ENCODE results near the gene CZIB.
A peak's percentile ranks its signal among the peaks of the same experiment; 100 is the strongest.

The CZIB gene

GRCh38 chr1:53237638-53238037, 17.2 kb upstream of the CZIB start:
- Histone ChIP-seq H3K4me1 (ENCODE audit: control insufficient read depth, low read depth, low read length) (no peaks in the 10 kb centered on the region), H3K79me2 (ENCODE audit: control insufficient read depth, insufficient read depth, low read length) (peaks cover 16% of the 10 kb centered on the region), H3K36me3 (ENCODE audit: control insufficient read depth, insufficient read depth, low read length) (peaks cover 2% of the 10 kb centered on the region), H3K27ac (ENCODE audit: low read depth, low read length) (no peak overlapping the region), H3K27me3 (ENCODE audit: insufficient read depth, low read length, poor library complexity) (no peaks in the 10 kb centered on the region), H2AK5ac (ENCODE audit: low read length) (no peak overlapping the region), H3K79me1 (ENCODE audit: low read length) (peaks cover 15% of the 10 kb centered on the region), H3K4me3 (ENCODE audit: low read length) (peak overlapping the region; percentile 94), H3K9ac (ENCODE audit: low read length) (peak overlapping the region; percentile 91), H2BK5ac (ENCODE audit: low read length) (no peak overlapping the region), H2BK15ac (replicated peaks; ENCODE audit: low read depth) (no peak overlapping the region), H3K4me2 (ENCODE audit: low read length) (peak overlapping the region; percentile 72), H4K8ac (ENCODE audit: low read depth, low read length) (no peak overlapping the region), H3K23ac (ENCODE audit: low read length) (no peak overlapping the region), H3K18ac (ENCODE audit: low read length) (no peak overlapping the region), H3K4ac (ENCODE audit: low read depth, low read length) (no peak overlapping the region), H3K56ac (ENCODE audit: low read length) (peak overlapping the region; percentile 96), H2BK120ac (ENCODE audit: low read depth, low read length) (no peak overlapping the region), H4K5ac (ENCODE audit: low read length) (no peak overlapping the region)
- WGBS (ENCODE audit: extremely low coverage, insufficient coverage, low lambda C conversion rate): no CpG with 5 or more reads among the region's 8 CpGs
- DNase-seq: peak; percentile 30

DNA sequence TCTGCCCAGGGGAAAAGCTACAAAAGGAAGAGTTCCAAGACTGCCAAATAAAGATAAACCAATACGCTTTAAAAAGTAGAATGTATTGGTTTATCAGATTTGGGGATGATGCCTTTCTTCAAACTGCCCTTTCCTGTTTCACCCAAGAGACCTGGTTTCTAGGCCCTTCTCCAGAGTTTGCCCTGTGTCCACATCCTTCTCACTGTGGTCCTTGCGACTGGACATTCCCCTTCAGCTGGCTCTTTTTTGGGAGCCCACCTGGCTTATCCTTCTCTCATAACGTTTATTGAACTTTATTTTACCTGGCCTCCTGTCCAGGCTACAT, 490 bp upstream of the CZIB start:
- no peak overlapping the region for H2AK5ac ChIP-seq (ENCODE audit: low read length)
- peaks cover 4% of the 10 kb centered on the region for H3K4me1 ChIP-seq (ENCODE audit: control insufficient read depth, low read depth, low read length)
- H3K56ac ChIP-seq (ENCODE audit: low read length): peak overlapping the region; percentile 98
- H3K23ac ChIP-seq (ENCODE audit: low read length): no peak overlapping the region
- no peak overlapping the region for H3K27ac ChIP-seq (ENCODE audit: low read depth, low read length)
- H3K4ac ChIP-seq (ENCODE audit: low read depth, low read length): no peak overlapping the region
- H3K36me3 ChIP-seq (ENCODE audit: control insufficient read depth, insufficient read depth, low read length): peaks cover 3% of the 10 kb centered on the region
- H2BK5ac ChIP-seq (ENCODE audit: low read length): no peak overlapping the region
- H3K4me3 ChIP-seq (ENCODE audit: low read length): peak overlapping the region; percentile 30
- no peak overlapping the region for H4K5ac ChIP-seq (ENCODE audit: low read length)
- peaks cover 2% of the 10 kb centered on the region for H3K79me1 ChIP-seq (ENCODE audit: low read length)
- H2BK120ac ChIP-seq (ENCODE audit: low read depth, low read length): no peak overlapping the region
- H3K18ac ChIP-seq (ENCODE audit: low read length): no peak overlapping the region
- H3K79me2 ChIP-seq (ENCODE audit: control insufficient read depth, insufficient read depth, low read length): no peaks in the 10 kb centered on the region
- no peak for DNase-seq
- H3K9ac ChIP-seq (ENCODE audit: low read length): peak overlapping the region; percentile 92
- no CpG with 5 or more reads among the region's 3 CpGs for WGBS (ENCODE audit: extremely low coverage, insufficient coverage, low lambda C conversion rate)
- no peak overlapping the region for H2BK15ac ChIP-seq (replicated peaks; ENCODE audit: low read depth)
- H4K8ac ChIP-seq (ENCODE audit: low read depth, low read length): no peak overlapping the region
- no peaks in the 10 kb centered on the region for H3K27me3 ChIP-seq (ENCODE audit: insufficient read depth, low read length, poor library complexity)
- peak overlapping the region; percentile 77 for H3K4me2 ChIP-seq (ENCODE audit: low read length)

DNA sequence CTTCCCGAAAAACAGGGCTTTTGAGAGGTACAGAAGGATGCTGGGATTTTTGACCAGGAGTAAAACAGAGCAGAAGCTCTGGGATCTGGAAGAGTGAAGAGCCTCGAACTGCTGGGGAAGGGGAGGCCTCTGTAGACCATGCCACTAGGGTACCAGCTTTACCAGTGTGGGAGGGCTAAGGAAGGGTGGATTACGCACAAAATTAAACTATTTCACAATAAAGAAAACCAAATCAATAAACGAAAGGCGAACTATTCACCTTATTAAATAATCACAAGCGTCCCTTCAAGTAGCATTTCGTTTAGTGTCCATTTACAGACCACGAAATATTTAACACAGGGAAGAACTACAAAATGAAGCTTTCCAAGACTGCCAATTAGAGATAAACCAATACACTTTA, 723 bp downstream of the CZIB start:
- DNase-seq: no peak
- WGBS (ENCODE audit: extremely low coverage, insufficient coverage, low lambda C conversion rate): no CpG with 5 or more reads among the region's 8 CpGs

GRCh38 chr1:53218201-53218600, 2.2 kb downstream of the CZIB start:
- H2BK5ac ChIP-seq (ENCODE audit: low read length): no peak overlapping the region
- H2BK15ac ChIP-seq (replicated peaks; ENCODE audit: low read depth): no peak overlapping the region
- H3K79me2 ChIP-seq (ENCODE audit: control insufficient read depth, insufficient read depth, low read length): no peaks in the 10 kb centered on the region
- peaks cover 8% of the 10 kb centered on the region for H3K36me3 ChIP-seq (ENCODE audit: control insufficient read depth, insufficient read depth, low read length)
- no peak overlapping the region for H2AK5ac ChIP-seq (ENCODE audit: low read length)
- no peak overlapping the region for H3K56ac ChIP-seq (ENCODE audit: low read length)
- H4K8ac ChIP-seq (ENCODE audit: low read depth, low read length): no peak overlapping the region
- H3K4me2 ChIP-seq (ENCODE audit: low read length): no peak overlapping the region
- no peak overlapping the region for H3K23ac ChIP-seq (ENCODE audit: low read length)
- H3K9ac ChIP-seq (ENCODE audit: low read length): no peak overlapping the region
- peaks cover 4% of the 10 kb centered on the region for H3K4me1 ChIP-seq (ENCODE audit: control insufficient read depth, low read depth, low read length)
- H2BK120ac ChIP-seq (ENCODE audit: low read depth, low read length): no peak overlapping the region
- H3K18ac ChIP-seq (ENCODE audit: low read length): no peak overlapping the region
- H3K79me1 ChIP-seq (ENCODE audit: low read length): peaks cover 2% of the 10 kb centered on the region
- H4K5ac ChIP-seq (ENCODE audit: low read length): no peak overlapping the region
- H3K27me3 ChIP-seq (ENCODE audit: insufficient read depth, low read length, poor library complexity): no peaks in the 10 kb centered on the region
- no peak overlapping the region for H3K4me3 ChIP-seq (ENCODE audit: low read length)
- no peak overlapping the region for H3K4ac ChIP-seq (ENCODE audit: low read depth, low read length)
- no peak overlapping the region for H3K27ac ChIP-seq (ENCODE audit: low read depth, low read length)
- WGBS (ENCODE audit: extremely low coverage, insufficient coverage, low lambda C conversion rate): no CpG with 5 or more reads among the region's 7 CpGs
- DNase-seq: no peak

More for the DNA sequence above, 723 bp downstream of the CZIB start:
- peak overlapping the region; percentile 98 for H3K56ac ChIP-seq (ENCODE audit: low read length)
- H3K23ac ChIP-seq (ENCODE audit: low read length): peak overlapping the region; percentile 74
- no peak overlapping the region for H4K8ac ChIP-seq (ENCODE audit: low read depth, low read length)
- no peaks in the 10 kb centered on the region for H3K79me2 ChIP-seq (ENCODE audit: control insufficient read depth, insufficient read depth, low read length)
- no peaks in the 10 kb centered on the region for H3K27me3 ChIP-seq (ENCODE audit: insufficient read depth, low read length, poor library complexity)
- no peak overlapping the region for H3K4ac ChIP-seq (ENCODE audit: low read depth, low read length)
- no peak overlapping the region for H2BK15ac ChIP-seq (replicated peaks; ENCODE audit: low read depth)
- H3K79me1 ChIP-seq (ENCODE audit: low read length): peaks cover 2% of the 10 kb centered on the region
- H3K9ac ChIP-seq (ENCODE audit: low read length): peak overlapping the region; percentile 91
- H2AK5ac ChIP-seq (ENCODE audit: low read length): no peak overlapping the region
- peak overlapping the region; percentile 49 for H3K4me3 ChIP-seq (ENCODE audit: low read length)
- peaks cover 4% of the 10 kb centered on the region for H3K4me1 ChIP-seq (ENCODE audit: control insufficient read depth, low read depth, low read length)
- no peak overlapping the region for H3K18ac ChIP-seq (ENCODE audit: low read length)
- H2BK5ac ChIP-seq (ENCODE audit: low read length): no peak overlapping the region
- H3K36me3 ChIP-seq (ENCODE audit: control insufficient read depth, insufficient read depth, low read length): peaks cover 3% of the 10 kb centered on the region
- no peak overlapping the region for H3K27ac ChIP-seq (ENCODE audit: low read depth, low read length)
- no peak overlapping the region for H4K5ac ChIP-seq (ENCODE audit: low read length)
- peak overlapping the region; percentile 64 for H3K4me2 ChIP-seq (ENCODE audit: low read length)
- no peak overlapping the region for H2BK120ac ChIP-seq (ENCODE audit: low read depth, low read length)

- H4K5ac ChIP-seq (ENCODE audit: low read length): no peak overlapping the region
- H3K56ac ChIP-seq (ENCODE audit: low read length): no peak overlapping the region
- H2BK120ac ChIP-seq (ENCODE audit: low read depth, low read length): no peak overlapping the region
- no peak overlapping the region for H3K27ac ChIP-seq (ENCODE audit: low read depth, low read length)
- no peaks in the 10 kb centered on the region for H3K4me1 ChIP-seq (ENCODE audit: control insufficient read depth, low read depth, low read length)
- no peaks in the 10 kb centered on the region for H3K27me3 ChIP-seq (ENCODE audit: insufficient read depth, low read length, poor library complexity)
- no peak overlapping the region for H3K9ac ChIP-seq (ENCODE audit: low read length)
- H3K18ac ChIP-seq (ENCODE audit: low read length): no peak overlapping the region
- no peak overlapping the region for H3K23ac ChIP-seq (ENCODE audit: low read length)
- no peak overlapping the region for H2AK5ac ChIP-seq (ENCODE audit: low read length)
- no peaks in the 10 kb centered on the region for H3K79me2 ChIP-seq (ENCODE audit: control insufficient read depth, insufficient read depth, low read length)
- no CpG with 5 or more reads among the region's 5 CpGs for WGBS (ENCODE audit: extremely low coverage, insufficient coverage, low lambda C conversion rate)
- no peak overlapping the region for H2BK15ac ChIP-seq (replicated peaks; ENCODE audit: low read depth)
- H4K8ac ChIP-seq (ENCODE audit: low read depth, low read length): no peak overlapping the region
- H3K4me3 ChIP-seq (ENCODE audit: low read length): no peak overlapping the region
- H3K36me3 ChIP-seq (ENCODE audit: control insufficient read depth, insufficient read depth, low read length): peaks cover 14% of the 10 kb centered on the region
- no peak overlapping the region for H2BK5ac ChIP-seq (ENCODE audit: low read length)
- no peak overlapping the region for H3K4me2 ChIP-seq (ENCODE audit: low read length)
- peaks cover 2% of the 10 kb centered on the region for H3K79me1 ChIP-seq (ENCODE audit: low read length)
- no peak for DNase-seq
- no peak overlapping the region for H3K4ac ChIP-seq (ENCODE audit: low read depth, low read length)
These were observed 6.0 kb downstream of the CZIB start for GRCh38 chr1:53214376-53214940.

DNA sequence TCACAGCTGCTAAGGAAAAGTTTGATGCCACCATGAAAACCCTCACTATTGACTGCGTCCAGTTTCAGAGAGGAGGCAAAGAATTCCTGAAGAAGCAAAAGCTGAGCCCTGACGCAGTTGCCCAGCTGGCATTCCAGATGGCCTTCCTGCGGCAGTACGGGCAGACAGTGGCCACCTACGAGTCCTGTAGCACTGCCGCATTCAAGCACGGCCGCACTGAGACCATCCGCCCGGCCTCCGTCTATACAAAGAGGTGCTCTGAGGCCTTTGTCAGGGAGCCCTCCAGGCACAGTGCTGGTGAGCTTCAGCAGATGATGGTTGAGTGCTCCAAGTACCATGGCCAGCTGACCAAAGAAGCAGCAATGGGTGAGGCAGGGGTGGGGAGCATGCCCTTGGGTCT, 9.5 kb downstream of the CZIB start:
- Histone ChIP-seq H3K56ac (ENCODE audit: low read length) (no peak overlapping the region), H3K4me2 (ENCODE audit: low read length) (no peak overlapping the region), H3K79me1 (ENCODE audit: low read length) (no peaks in the 10 kb centered on the region), H3K79me2 (ENCODE audit: control insufficient read depth, insufficient read depth, low read length) (no peaks in the 10 kb centered on the region), H3K4ac (ENCODE audit: low read depth, low read length) (no peak overlapping the region), H2BK15ac (replicated peaks; ENCODE audit: low read depth) (no peak overlapping the region), H3K23ac (ENCODE audit: low read length) (no peak overlapping the region), H3K36me3 (ENCODE audit: control insufficient read depth, insufficient read depth, low read length) (peaks cover 11% of the 10 kb centered on the region), H4K5ac (ENCODE audit: low read length) (no peak overlapping the region), H2AK5ac (ENCODE audit: low read length) (no peak overlapping the region), H3K4me3 (ENCODE audit: low read length) (no peak overlapping the region), H3K27ac (ENCODE audit: low read depth, low read length) (no peak overlapping the region), H3K4me1 (ENCODE audit: control insufficient read depth, low read depth, low read length) (no peaks in the 10 kb centered on the region), H2BK5ac (ENCODE audit: low read length) (no peak overlapping the region), H3K27me3 (ENCODE audit: insufficient read depth, low read length, poor library complexity) (no peaks in the 10 kb centered on the region), H2BK120ac (ENCODE audit: low read depth, low read length) (no peak overlapping the region), H4K8ac (ENCODE audit: low read depth, low read length) (no peak overlapping the region), H3K9ac (ENCODE audit: low read length) (no peak overlapping the region), H3K18ac (ENCODE audit: low read length) (no peak overlapping the region)
- DNase-seq: no peak
- WGBS (ENCODE audit: extremely low coverage, insufficient coverage, low lambda C conversion rate): no CpG with 5 or more reads among the region's 11 CpGs

All from mesendoderm (in vitro differentiated cells).